DOHH2 (cell line): Measurements from ENCODE around the gene RALGPS2.

Experiments
- EZH2phosphoT487 ChIP-seq: fragments of 200-600 bp; sonication (generic); IDR thresholded peaks from 2 replicates; pipeline ENCODE4 v1.6.1; 2017; ENCODE audit warnings: borderline replicate concordance, mild to moderate bottlenecking, antibody characterized with exemption, low read length, moderate library complexity, mixed read lengths
- TF ChIP-seq, protein P1 (sequence below): fragments of 200-600 bp; sonication (generic); IDR thresholded peaks from one replicate; pipeline ENCODE4 v1.5.1; 2014; ENCODE audit warnings: antibody characterized with exemption, mild to moderate bottlenecking, low read depth, low read length; ENCODE audit not compliant: poor library complexity, severe bottlenecking

DNA sequence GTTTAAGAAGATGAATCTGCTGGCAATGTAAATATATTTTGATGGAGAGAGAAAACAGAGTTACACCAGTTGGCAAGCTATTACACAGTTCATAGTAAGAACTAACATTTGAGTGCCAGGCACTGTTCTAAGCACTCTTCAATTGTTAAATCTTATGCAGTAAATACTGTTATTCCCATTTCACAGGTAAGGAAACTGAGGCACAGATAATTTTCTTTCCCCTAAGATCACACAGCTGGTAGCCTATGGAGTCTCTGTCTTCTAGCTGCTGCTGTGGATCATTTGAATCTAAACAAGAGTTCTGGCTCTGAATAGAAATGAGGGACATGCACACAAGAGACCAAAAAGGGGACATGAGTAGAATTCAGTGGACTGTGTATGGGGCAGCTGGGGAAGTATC is 137.8 kb downstream of the RALGPS2 start:
- TF ChIP-seq, protein P1, sequence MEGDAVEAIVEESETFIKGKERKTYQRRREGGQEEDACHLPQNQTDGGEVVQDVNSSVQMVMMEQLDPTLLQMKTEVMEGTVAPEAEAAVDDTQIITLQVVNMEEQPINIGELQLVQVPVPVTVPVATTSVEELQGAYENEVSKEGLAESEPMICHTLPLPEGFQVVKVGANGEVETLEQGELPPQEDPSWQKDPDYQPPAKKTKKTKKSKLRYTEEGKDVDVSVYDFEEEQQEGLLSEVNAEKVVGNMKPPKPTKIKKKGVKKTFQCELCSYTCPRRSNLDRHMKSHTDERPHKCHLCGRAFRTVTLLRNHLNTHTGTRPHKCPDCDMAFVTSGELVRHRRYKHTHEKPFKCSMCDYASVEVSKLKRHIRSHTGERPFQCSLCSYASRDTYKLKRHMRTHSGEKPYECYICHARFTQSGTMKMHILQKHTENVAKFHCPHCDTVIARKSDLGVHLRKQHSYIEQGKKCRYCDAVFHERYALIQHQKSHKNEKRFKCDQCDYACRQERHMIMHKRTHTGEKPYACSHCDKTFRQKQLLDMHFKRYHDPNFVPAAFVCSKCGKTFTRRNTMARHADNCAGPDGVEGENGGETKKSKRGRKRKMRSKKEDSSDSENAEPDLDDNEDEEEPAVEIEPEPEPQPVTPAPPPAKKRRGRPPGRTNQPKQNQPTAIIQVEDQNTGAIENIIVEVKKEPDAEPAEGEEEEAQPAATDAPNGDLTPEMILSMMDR = no peak
- no peak for TF ChIP-seq EZH2phosphoT487
